ENCODE results near the gene HAGH.

HAGH gene

DNA sequence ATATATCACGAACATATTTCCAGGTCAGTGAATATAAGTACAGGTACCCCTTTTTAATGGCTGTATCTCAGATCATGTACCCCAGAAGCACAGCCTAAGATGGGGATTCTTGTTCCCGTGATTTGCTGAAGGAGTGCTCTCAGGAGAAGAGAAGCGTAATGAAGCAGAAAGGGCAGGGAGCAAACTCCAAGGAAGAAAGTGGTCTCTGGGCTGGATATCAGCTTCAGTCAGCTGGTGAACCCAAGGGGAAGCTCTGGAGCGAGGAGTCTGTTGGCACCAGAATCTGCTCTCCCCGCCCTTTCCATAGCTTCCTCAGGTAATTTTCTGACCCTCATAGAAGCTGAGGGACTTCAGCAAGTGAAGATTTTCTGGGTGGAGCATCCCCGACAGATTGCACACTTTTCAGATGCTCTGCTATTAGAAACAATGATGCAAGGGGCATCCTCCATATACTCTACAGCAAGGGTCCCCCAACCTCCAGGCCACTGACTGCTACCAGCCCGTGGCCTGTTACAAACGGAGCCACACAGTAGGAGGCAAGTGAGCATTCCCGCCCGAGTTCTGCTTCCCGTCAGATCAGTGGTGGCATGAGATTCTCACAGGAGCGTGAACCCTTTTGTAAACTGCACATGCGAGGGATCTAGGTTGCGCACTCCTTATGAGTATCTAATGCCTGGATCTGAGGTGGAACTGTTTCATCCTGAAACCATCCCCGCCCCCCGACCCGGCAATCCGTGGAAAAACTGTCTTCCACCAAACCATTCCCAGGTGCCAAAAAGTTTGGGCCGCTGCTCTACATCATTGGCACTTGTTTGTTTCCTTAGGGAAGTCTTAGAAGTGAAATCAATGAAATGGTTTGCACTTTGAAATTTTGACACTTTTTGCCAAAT, 4.8 kb upstream of the HAGH start:
- DNase-seq: no peak

DNA sequence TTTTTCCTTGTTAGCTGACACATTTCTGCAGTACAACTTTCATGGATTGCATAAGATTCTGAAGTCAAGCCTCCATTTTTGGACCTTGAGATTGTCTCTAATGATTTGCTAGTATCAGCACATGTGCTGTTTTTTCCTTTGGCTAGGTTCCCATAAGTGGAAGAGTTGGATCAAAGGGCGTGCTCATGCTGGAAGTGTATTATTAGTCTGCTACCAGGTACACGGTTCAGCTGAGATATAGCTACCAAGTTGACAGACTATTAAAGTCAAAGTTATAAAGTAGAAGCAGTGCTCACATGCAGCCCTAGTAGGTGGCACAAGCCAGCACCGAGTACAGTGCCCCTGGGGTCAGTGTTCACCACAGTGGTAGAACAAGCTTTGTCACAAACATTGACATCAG, 3.6 kb upstream of the HAGH start:
- no peak for DNase-seq

DNA sequence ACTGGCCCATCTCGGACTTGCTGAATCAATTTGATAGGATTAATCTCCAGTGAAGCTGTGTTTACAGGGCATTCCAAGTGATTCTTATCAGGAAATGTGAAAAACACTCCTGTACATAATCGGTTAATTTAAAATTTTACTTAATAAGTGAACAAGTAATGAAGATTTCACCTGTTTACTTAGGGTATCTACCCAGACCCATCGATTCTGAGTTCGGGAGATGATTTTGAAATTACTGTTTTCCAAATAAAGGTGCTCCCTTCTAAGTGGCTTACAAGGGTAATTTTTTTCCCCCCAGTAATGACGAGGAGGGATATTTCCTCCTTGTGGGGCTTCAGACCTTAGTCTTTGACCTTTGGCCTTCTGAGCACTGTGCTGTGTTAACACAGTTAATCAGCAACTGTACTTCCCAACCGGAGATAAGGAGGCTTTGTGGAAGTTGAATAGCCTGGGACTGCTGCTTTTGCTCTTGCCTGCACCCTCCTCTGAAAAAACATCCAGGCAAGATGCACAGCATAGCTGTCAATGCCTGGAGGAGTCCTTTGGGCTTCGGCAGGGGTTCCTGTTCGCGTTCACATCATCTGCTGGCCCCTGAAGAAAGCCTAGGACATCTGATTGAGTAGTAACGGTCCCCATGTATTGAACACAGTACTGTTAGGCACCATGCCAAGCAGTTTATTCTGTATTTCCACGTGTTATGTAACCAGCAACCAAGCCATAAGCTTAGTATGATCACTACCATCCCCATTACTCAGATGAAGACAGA, 2.2 kb upstream of the HAGH start:
- DNase-seq: no peak

DNA sequence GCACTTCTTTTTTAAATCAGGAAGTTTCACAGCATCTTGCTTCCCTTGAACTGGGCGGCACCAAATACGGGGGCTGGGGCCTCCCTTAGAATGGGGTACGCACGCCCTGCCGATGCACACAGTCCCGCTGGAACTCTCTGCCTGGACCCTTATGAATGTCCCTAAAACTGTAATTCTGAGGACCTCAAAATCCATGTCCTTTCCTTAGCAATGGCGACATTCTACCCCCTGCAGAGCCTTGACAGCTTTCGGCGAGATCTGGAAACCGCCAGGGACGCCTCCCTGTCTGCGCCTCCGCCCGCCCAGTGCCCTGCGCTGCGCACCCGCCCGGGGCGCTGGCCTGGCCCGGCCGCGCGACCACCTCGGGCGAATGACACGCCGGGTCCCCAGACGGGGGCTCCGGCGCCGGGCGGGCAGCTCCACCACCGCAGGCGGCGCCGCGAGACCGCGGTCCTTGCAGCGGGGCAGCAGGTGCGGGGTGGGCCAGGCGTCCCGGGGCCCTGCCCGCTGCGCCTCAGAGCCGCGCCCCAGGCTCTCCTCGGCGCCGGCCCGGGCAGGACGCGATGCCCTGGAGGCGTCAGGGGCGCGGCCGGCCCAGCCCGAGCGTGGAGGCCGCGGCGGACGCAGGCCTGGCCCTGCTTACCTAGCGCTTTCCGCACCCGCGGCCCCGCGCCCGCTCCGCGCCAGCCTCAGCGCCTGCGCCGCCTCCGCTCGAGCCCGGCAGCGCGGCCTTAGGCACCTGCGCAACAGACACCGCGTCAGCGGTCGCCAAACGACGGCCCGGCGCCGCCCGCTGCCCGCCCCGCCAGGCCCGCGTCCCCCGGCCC, 548 bp downstream of the HAGH start:
- DNase-seq: no peak

DNA sequence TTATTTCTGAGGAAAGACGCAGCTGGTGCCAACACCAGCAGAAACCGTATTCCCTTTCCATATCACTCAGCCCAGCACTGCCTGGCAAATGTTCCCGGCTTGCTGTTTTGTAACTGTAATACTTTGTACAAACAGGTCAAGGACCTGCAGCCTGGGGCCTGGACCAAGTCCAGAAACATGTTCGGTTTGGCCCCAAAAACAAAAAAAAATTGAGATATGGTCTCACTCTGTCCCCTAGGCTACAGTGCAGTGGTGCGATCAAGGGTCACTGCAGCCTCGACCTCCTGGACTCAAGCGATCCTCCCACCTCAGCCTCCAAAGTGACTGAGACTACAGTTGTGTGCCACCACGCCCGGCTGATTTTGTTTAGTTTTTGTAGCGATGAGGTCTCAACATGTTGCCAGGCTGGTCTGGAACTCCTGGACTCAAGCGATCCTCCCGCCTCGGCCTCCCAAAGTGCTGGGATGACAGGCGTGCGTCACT, 1.2 kb downstream of the HAGH start:
- no peak for DNase-seq

DNA sequence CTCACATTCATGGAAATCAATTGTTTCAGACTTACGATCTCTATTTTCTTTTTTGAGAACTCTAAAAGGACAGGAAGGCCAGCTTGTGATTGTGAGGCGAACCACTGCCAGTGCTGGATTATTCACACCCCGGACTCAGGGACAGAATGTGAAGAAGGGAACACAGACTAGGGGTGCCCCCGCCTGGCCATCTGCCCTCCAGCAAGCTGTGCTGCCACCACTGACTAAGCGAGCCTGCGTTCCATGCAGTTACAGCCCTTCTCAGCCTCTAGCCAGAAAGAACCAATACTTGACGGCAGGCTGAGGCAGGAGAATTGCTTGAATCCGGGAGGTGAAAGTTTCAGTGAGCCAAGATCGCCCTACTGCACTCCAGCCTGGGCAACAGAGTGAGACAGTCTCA, 2.8 kb downstream of the HAGH start:
- no peak for DNase-seq

DNA sequence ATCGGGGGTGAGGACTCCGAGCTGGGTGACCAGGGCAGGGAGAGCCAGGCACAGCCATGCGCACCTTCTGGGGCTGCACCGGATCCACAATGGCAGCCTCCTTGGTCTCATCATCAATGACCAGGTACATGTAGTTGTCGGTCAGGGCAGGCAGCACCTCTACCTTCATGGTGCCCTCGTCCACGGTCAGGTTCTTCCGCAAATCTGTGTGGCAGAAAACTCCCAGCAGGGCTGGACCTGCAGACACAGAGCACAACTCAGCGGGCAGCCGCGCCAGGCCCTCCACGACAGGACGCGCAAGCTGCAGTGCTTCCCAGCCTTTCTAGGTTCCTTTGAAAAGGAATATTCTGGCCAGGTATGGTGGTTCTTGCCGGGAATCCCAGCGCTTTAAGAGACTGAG, 3.8 kb downstream of the HAGH start:
- DNase-seq: no peak

DNA sequence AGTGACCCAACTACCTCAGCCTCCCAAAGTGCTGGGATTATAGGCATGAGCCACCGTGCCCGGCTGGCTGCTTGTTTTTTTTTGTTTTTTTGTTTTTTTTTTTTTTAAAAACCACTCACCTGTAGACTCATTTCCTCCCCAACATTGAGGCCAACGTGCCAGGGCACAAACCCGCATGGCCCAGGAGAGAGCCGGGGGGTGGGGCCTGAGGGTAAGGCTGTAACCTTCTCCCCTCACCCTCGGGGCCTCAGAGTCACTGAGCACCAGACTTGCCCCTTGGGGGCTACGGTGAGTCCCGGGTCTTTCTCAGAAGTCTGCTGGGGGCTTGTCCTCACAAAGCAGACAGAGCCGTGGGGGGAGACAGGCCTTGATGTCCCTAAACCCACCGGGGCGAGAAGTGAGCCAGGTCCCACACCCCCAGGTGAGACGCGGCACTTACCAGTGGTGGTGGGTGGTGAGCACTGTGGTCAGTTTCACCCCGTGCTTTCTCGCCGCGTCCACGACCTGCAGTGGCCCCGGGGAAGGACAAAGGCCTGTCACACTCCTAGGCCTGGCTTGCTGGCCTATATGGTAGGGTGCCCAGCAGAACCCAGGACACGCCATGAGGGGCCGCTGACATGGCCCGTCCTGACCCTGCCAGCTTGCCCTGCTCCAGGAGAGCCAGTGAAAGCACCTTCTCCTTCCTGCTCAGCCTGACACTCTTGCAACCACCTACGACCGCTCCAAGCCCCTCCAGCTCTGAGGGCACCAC, 4.6 kb downstream of the HAGH start:
- DNase-seq: no peak

DNA sequence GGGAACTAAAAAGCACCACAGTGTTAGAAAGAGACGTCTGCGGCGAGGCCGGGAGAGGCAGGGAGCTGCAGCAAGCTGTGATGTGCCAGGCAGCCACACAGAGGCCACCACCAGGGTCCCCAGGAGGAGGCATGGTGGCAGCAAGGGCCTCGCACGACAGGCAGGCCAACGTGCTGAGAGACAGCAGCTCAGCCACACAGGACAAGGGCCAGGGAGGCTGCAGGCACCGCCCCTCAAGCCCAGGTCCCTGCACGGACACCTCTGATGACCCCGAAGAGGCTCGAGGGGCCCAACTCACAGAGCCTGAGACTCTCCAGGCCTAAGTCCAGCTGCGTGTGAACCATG, 5.7 kb downstream of the HAGH start:
- no peak for DNase-seq

DNA sequence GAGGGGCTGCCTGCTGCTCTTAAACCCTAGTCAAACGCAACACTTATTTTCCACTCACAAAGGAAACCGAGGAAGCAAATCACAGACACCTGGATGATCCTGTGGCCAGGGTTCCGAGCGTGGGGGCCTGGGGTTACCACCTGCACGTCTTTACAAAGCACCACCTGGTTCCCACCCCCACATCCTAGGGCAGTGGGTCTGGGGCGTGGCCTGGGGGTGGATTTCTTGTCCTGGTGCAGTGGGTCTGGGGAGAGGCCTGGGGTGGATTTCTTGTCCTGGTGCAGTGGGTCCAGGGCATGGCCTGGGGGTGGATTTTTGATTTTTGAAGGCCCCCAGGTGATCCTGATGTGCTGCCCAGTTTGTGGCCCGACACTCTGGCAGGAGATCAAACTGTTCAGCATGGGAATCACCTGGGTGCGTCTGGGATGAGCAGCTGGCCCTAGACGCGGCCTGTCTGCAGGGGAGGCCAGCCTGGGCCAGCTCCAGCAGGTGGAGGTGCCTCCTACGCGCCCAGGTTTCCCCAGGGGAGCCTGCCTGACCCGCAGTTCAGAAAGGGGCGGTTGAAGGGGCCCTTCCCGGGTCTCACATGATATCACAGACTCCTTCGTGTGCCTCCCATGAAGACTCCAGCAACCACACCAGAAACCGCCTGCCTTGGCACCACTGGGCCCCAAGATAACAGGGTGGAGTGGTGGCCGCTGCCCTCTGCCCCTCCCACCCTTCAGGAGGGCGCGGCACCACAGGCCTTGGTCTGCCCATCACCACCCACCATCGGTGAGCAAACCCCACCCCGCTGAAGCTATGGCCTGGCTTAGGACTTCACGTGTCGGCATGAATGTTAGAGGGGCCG, 6.3 kb downstream of the HAGH start:
- DNase-seq: no peak

DNA sequence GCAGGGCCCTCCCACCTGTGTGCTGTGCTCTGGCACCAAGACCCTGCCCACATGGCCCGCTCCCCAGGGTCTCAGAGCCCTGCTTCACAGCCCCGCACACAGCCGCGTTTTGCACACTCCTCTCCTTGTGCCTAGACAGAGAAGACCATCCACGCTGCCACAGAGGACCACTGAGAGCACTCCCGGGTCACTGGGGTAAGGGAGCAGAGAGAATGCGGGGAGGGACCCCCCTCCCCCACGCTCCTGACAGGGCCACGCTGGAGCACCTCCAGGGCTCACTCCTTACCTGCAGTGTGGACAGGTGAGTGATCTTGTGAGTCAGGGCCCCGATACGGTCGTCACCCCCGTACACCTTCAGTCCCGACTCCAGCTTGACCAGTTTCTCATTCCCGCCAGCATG, 7.0 kb downstream of the HAGH start:
- DNase-seq: no peak

DNA sequence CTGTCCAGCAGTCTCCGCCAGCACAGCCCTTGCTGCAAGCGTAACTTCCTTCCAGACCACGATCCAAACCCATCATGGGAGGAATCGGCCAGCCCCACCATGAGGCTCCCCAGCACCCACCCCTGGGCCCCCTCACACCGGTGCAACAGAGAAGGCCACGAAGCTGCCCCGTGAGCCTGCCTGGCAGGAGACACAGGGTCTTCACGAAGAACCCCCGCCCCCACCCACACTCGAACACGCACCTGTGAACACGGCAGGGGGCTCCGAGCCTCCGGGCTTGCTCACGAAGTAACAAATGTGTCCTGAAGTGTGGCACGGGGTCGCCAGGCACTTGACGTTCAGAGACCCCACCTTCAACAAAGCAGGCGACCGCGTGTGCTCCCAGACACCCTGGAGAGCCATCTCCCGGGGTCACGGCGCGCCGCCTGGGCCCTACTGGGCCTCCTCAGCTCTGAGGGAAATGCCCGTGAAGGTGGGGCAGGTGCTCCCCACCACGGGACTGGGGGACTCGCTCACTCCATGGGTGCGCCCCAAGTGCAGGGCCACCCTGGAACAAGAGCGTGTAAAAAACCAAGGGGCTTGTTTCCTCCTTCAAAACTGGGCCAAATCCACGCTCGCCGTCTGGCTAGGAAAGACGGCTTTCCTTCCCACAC, 7.6 kb downstream of the HAGH start:
- no peak for DNase-seq

DNA sequence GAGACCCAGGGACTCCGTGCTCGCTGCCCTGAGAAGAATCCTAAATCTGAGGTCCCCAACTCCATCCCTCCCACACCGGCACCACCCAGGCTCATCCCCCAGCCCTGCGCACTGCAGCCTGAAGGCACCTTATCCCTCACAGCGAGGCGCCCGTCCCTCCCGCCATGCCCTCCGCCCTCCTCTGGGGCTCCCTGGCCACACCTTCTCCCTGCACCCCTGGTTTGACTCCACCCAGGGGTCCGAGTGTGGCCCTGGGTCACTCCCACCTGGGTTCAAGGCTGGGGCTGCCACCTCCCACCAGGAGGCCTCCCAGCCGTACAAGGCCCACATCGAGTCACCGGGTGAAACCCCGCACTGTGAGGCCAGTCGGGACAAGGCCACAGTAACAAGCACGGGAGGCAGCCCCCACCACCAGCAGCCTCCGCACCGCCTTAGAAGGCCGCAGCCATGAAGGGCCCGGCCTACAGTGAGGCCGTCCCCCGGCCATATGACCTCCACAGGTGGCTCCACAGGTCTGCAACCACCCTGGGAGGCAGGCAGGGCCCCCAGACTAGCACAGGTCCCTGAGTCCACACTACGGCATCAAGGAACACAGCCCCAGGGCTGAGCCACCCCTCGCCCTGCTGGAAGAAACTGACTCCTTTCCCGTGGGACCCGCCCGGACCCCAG, 8.3 kb downstream of the HAGH start:
- DNase-seq: no peak

DNA sequence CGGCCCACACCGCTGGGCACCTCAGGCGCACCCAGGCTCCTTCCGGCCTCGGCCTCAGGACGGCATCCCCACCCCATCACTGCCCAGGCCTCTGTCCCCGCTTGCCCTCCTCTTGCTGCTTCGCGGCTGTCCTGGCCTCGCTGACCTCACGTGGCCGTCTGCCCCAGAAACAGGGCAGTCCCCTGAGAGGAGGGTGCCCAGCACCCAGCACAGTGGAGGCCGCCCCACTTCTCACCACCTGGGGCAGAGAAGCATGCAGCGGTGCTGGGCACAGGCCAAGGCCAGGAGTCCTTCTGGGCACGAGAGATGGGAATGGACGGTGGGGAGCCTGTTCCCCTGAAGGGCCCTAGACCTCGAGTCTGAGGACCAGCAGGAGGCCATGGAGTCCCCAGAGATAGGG, 8.9 kb downstream of the HAGH start:
- DNase-seq: no peak

DNA sequence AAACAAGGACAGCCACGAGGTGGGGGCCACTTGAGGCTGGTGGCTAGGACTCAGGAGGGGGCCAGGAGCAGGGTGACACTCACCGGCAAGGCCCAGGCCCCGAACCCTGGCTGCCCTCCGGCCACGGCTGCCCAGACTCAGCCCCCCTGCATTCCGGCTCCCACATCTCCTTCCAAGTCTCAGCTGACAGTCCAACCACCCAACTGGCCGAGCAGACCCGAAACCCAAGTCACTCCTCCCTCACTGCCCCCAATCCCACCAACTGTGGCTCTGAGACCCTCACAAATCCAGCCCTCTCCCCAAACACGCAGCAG, 9.4 kb downstream of the HAGH start:
- DNase-seq: no peak

DNA sequence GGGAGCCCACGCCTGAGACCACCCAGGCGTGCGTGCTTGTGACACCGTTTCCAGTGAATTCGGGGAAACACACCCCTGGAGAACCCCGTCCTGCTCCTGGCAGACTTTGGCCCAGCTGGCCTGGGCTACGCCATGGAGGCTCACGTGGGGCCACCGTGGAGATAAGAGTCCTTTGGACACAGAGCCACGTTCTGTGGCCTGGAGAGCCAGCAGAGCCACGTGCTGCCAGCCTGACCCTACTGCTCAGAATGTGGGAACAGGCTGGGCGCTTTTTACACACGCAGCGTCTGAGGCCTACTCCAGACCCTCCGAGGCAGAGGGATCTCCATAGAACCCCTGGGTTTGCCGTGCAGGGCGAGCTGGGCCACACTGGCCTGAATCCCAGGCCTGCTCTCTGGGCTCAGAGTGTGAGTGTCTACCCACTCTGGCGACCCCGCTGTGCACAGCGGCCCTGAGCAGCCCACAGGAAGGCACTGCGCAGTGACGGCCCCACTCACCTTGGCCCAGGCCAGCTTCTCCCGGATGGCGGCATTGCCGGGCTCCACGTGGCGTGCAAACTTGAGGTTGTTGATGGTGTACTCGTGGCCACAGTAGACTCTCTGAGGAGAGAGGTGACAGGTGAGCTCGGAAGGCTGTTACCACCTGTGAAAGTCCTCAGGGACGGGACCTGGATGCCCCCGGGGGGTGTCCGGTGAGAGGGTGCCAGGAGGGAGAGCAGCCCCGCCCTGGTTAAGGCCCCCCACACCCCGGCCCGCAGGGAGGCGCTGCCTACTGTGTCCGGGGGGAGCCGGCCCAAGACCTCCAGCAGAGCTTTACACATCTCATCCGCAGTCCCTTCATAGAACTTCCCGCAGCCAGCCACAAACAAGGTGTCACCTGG, 10.0 kb downstream of the HAGH start:
- no peak for DNase-seq

DNA sequence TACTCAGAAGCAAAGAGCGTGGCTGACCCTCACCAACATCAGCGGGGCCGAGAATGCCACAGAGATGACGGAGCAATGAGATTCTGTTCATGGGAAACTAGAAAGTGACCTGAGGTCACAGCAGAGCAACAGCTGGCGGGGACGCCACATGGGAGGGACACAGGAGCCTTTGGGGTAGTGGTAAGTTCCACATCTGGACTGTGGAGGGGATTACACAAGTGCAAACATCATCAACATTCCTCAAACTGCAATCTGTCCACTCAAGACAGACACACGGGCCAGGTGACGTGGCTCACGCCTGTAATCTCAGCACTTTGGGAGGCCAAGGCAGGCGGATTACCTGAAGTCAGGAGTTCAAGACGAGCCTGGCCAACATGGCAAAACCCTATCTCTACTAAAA, 11.2 kb downstream of the HAGH start:
- no peak for DNase-seq

DNA sequence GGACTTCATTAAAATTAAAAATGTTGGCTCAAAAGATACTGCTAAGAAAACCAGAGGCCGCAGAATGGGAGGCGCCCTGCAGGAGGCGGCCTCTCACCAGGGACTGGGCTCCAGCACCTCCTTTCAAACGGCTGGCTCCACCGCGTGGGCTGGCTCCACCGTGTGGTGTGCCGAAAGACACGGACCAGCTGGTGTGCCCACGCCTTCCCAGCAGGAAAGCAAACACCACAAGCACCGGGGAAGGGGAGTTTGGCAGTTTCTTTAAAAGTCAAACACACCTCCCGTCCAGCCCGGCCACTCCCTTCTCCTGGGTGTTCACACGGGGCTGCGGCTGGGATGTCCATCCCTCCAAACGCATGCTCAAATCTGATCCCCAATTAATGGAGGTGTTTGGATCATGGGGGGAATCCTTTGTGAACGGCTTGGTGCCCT, 13.9 kb downstream of the HAGH start:
- peak; percentile 9 for DNase-seq

DNA sequence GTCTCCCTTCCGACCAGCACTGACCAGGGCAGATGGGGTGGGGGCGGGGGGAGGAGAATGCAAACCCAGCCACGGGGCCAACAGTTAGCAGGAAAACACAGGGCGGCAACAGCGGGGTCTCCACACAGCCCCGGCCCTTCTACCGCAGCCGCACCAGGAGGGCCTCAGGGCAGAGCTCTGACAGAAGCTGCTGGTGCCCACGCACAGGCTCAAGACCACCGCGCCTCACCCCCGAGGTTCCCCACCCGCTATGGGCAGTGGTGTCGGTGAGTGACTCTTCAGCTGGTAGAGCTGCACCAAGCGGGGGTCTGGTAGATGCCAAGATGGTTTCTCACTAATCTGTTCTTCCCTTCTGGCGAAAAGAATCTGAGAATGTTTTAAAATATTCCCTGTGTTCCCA, 16.1 kb downstream of the HAGH start:
- DNase-seq: no peak

DNA sequence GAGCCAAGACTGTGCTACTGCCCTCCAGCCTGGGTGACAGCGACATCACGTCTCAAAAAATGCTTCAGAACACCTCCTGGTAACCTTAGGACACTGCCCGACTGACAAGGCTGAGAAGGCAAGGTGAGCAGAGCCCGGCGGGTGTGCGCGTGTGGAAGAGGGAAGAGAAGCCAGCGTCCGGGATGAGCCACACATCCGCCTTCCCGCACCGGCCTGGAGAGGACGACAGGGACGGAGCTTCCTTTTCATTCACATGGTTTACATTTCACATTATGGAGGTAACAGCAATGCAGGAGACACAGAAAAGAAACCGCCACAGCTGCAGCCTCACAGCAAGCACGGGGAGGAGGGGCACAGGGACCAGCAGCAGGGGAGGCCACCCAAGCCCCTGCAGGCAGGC, 16.5 kb downstream of the HAGH start:
- DNase-seq: no peak

All from SHP77 treated with DMSO at 0.1 percent for 48 hours (cell line).